ENCODE measurements around the gene TBCCD1.
"Not testable (repeated sequence)": the region's sequence is repeated elsewhere in the genome, so short reads cannot be mapped to it uniquely, and the experiment has no call there.

TBCCD1 gene

DNA sequence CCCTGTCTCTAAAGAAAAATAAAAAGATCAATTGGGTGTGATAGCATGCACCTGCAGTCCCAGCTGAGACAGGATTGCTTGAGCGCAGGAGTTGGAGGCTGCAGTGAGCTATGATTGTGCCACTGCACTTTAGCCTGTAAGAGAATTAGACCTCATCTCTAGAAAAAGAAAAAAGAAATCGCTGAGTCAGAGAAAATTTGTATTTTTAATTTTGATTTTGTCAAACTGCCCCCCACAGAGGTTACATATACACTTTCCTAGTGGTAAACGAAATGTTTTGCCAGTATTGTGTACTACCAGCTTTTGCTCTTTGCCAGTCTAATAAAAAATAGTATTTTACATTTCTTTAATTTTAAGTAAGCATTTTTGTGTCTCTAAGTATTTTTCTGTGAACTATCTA is 17.6 kb downstream of the TBCCD1 start:
- FAIRE-seq = no peak

DNA sequence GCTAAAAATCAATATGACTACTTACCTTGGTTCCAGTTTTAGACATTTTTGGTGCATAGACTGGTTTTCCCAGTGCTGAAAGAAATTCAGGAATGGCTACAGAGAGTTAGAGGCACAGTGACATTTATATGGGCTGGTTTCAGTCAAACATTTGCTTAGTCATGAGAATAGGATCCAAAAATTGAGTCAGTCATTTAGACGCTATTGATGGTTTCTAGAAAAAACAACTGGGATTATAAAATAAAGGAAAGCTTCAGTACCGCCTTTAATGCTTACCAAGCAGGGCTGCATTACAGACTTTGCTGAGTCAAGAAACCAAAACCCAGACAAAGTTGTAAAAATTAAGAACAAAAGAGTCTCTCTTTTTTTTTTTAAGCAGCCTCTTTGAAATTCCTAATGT is 22.9 kb downstream of the TBCCD1 start, which contains the start of gene CRYGS:
Gene CRYGS (minus strand): TSS at position 100 of the 400 bp plus-strand sequence. CDS start 54 bp downstream, at position 46.
- FAIRE-seq = no peak

DNA sequence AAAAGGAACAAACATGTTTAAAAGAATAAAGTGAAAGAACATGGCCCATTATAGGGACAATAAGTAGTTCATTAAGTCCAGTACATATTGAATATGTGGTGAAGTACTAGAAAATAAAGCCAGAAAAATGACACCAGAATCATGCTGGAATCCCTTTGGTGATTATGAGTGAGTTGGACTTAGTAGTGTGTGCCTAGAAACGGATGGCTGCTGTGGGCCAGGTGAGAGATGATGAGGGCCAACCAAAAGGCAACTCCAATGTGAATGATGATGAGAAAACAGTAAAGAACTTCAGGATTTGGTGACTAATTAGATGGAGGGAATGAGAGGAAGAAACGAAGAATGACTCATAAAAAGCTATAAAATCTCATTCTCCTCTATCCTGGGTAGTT is 26.3 kb downstream of the TBCCD1 start:
- no peak for FAIRE-seq

DNA sequence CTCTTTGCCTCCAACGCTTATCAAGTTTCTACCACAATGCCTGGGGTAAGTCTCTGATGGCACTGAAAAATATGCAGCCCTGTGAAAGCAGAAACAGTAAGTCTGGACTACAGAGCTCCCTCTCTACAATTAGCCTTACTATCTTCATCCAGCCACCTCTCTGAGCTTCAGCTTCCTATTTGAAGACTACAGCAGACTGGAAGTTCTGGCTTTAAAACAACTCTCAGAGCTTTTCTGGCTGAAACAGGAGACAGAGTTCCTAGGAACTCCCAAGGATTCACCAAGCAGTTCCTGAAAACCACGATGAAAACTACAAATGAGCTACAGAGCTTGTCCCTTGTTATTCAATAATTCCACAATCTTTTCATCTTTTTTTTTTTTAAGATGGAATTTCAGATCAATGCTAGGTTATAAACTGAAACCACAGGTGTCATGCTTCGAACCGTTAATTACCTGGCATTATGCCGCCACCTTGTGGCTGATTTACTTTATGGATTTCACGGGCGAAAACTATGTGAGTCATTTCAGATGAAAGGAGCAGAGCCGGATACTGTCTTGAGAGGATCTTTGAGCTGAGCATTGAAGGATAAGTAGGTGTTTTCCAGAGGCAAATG is 26.8 kb downstream of the TBCCD1 start:
- peak; percentile 97 for FAIRE-seq

DNA sequence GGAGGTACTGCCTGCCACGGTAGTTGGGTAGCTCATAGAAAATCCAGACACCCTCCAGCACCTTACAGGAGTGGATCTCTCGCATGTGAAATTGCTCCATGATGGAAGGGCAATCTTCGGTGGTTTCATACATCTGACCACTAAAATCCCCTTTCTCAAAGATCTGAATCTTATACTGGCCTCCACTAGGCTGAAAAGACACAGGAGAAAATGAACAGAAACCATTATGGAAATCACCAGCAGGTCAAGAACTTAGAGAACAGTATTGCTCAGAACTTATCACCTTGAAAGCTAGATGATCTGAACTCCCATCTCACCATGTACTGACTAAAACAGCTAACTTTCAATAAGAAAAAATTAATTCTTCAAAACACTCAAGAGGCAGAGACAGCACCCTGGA is 28.4 kb downstream of the TBCCD1 start:
- FAIRE-seq = no peak

DNA sequence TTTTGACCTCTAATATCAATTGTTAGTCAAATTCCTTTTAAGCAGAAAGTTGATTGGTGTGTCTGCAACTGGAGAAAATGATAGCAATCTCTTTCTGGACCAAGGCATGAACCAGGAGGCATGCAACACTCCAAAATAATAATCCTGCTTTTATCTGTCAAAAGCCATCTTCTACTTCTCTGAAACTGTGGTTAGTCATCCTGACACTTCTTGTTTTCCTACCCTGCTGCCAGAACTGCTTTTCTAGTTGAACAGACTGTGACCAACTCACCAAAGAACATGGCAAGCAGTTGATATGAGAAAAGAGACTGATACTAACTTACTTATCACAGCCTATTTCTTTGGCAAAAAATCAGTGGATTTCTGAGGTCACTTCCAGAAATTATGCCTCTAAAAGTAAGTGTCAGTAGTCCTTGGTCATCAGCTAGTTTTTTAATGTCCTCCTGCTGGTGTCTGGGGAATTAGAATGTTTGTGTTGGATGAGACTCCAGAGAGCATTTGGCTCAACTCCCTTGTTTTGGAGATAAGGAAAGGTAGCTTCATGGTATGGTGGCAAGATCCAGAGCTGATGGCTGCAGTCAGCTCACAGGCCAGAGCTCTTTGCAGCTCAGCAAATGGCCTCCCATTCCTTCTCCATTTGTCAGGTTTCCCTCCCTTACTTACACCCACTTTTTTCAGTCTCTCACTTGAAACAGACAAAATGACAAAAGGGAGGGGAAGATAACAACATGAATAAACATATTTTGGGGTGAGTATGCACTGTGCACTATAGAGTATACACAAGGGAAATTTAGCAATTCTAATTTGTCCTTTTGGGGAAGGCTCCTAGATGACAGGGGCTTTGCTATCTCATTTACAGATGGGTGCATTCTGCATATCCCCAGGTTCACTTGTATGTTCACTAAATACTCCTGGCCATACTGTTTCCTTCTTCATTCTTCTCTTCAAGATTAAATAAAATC is 30.0 kb downstream of the TBCCD1 start:
- FAIRE-seq = no peak

DNA sequence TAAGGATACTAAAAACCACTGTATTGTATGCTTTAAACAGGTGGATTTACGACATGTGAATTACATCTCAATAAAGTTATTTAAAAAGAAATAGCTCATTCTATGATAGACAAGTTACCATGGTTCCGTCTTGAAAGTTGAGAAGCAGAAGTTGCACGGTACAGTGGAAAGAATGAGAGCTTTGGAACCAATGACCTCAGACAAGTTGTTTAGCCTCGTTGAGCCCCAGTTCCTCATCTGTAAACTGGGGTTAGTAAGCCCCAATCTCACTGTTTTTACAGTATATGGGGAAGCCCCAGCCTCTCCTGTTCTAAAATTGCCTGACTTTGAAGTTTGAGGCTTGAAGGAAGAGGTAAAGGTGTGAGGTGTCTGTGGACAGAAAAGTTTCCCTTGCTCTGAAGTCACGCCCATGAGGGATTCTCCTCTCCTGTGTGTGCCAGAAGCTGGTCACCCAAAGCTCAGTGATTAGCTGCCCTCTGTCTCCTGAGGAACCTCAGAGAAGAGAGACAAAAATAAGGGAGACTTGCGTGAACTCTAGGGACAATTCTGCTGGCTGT is 32.9 kb downstream of the TBCCD1 start:
- FAIRE-seq = no peak

DNA sequence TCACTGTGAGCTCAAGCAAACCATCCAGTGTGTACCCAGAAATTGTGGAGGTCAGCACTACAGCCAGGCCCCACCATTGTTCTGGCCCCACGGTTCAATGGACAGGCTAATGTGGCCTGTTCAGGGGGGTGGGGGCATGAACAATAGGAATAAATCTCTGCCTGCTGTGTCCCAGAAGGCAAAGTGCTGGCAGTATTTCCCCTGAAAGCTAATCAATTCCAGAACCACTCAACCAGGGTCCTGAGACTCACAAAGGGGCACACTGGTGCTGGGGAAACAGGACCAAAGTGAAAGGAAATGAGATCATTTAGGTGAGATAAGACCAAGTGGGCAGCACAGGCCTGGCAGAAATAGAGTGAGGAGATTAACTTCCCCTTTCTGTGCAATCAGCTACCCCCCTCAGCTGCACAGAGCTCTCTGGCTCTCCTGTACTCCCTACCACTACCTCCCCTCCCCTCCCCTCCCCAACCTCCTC is 34.5 kb downstream of the TBCCD1 start:
- FAIRE-seq = no peak

DNA sequence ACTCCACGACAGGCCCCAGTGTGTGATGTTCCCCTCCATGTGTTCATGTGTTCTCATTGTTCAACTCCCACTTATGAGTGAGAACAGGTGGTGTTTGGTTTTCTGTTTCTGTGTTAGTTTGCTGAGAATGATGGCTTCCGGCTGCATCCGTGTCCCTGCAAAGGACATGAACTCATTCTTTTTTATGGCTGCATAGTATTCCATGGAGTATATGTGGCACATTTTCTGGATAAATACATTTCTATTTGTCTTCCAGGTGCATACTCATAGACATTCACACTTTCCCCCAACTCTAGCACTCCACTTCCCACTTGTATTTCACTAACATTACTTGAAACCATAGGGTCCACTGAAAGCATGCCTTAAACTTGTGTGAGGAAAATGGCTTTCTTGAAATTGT is 35.4 kb downstream of the TBCCD1 start:
- not testable (repeated sequence) for FAIRE-seq

DNA sequence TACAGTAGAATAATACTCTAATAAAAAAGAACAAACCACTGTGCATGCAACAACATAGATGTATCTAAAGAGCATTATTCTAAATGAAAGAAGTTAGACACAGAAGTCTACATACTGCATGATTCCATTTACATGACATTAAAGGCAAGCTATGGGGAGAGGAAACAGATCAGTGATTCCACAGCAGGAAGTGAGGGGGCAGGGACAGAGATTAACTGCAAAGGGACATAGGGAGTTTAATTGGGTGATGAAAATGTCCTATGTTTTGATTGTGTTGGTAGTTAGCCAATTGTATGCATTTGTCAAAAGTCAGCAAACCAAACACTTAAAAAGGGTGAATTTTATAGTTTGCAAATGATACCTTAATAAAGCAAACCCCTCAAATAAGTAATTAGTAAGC is 36.7 kb downstream of the TBCCD1 start:
- FAIRE-seq = no peak

DNA sequence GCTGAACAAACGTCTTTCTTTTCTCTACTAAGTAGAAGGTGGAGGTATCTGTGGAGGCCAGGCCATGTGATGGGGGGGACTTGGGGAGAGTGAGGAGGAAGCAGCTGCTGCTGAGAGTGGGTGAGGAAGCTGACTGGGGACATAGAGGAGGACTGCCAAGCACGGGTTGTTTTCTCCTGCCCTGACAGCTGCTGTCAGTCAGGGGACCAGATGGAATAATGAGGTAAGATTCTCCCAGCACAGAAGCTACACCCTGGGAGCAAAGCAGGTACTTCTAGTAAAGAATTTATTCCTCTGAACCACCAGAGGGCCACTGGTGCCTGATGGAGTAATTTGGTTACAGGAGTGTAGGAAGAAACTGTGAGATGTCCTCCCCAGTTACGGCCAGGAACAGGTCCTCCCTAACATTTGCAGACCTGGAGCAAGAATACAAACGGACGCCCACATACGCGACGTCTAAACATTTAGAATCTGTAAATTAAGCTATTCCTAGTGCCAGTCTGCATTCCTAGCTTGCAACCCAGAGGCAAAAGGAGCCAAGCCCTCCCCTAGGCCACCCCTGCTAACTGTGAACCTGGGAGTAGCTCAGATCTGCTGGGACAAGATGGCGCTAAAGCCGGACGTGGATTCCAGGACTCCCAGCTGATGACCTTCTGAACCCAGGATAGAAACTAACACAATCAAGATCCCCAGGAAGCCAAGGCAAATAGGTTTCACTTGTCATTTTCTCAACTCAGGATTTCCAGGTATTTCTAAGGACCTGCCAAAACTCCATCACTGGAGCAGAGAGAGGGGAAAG is 37.7 kb downstream of the TBCCD1 start:
- no peak for FAIRE-seq

DNA sequence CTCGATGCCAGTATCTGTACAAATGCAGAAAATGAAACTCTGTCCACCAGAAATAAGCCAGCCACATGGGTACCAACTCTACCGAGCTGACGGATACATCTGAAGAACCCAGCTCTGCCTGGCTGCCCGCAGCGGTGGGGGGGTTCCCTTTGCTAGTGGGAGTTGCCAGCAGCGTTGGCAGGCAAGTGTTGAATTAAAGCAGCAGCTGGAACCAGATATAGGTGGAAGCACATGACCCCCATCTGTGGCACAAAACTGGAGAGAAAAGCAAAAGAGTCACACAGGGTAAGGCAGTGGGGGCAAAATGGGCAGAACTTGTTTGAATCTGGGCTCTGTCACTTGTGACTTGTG is 40.9 kb downstream of the TBCCD1 start:
- FAIRE-seq = no peak

DNA sequence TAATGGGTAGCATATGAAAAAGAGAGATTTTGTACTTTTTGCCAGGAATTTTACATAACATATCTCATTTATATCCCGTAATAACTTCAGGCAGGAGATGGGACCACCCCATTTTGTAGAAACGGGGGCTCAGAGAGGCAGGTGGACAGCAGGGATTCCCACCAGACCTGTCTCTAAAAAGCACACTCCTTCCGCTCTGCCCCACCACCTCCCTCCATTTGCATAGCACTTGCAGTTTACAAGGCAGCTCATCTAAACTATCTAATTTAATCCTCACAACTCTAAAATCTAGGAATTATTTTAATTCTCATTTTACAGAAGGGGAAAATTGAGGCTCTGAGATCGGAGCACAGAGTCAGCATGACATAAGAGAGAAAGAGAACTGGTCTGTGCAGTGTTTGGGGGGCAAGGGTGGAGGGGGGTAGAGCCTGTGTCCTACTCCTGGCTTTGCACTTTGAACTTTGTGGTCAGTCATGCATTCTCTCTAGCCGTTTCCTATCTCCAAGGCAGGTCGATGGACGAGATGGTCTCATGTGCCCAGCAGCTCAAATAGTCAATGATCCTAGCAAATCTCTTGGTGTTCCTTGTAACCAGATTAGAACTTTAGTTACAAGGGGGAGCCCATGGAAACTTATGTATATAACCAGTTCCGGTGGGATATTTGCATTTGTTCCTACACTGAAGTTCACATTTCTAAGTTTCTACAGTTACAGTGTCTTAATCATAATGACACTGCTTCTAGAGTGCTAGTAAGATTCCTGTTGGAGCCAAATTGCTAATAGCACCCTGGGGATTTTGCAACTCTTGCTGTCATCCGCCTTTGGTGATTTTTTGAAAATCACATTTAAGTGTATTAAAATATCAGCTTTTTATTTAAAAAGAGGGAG is 41.5 kb downstream of the TBCCD1 start:
- FAIRE-seq = no peak

DNA sequence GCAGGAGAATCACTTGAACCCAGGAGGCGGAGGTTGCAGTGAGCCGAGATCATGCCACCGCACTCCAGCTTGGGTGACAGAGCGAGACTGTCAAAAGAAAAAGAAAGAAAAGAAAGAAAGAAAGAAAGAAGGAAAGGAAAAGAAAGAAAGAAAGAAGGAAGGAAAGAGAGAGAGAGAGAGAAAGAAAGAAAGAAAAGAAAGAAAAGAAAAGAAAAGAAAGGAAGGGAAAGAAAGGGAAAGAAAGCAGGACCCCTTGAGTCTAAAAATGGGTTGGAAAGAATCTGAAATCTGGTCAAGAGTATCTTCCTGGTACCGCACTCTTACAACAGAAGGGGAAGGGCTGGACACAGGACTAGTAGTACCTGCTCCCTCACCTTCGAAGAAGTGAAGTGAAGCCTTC is 42.5 kb downstream of the TBCCD1 start:
- no peak for FAIRE-seq

DNA sequence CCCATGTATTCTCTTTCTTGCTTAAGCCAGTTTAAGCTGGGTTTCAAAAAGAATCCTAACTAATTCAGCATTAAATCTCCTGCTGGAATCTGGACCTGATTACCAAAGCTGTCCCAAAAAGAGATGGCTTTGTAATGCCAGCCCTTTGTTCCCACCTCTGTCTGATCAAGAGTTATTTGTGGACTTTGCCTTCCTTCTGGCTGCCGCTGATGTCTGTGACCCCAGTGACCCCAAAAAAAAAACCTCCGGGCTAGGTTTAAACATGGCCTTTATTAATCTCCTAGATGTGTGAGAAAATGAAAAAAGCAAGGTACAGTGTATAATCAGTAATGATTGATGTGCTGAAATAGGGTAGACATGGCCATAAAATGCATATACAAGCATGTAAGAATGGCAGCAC is 43.7 kb downstream of the TBCCD1 start:
- FAIRE-seq = no peak

DNA sequence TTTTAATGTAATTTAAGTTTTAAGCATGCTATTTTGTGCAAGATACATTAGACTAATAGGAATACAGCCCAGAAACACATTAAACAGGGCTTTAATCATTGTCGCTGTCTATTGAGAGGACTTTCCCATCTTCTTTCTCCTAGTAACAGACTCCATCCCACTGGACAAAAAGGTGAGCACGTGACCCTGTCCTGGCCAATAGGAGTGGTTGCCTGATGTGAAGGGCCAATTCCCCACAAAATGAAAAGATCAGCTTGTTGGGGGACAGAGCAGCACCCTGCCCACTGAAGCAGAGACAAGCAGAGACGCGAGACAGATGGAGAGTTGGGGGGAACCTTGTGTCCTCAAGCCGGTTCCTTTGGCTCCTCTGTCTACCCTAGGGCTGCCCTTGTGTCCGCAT is 44.1 kb downstream of the TBCCD1 start:
- FAIRE-seq = no peak

DNA sequence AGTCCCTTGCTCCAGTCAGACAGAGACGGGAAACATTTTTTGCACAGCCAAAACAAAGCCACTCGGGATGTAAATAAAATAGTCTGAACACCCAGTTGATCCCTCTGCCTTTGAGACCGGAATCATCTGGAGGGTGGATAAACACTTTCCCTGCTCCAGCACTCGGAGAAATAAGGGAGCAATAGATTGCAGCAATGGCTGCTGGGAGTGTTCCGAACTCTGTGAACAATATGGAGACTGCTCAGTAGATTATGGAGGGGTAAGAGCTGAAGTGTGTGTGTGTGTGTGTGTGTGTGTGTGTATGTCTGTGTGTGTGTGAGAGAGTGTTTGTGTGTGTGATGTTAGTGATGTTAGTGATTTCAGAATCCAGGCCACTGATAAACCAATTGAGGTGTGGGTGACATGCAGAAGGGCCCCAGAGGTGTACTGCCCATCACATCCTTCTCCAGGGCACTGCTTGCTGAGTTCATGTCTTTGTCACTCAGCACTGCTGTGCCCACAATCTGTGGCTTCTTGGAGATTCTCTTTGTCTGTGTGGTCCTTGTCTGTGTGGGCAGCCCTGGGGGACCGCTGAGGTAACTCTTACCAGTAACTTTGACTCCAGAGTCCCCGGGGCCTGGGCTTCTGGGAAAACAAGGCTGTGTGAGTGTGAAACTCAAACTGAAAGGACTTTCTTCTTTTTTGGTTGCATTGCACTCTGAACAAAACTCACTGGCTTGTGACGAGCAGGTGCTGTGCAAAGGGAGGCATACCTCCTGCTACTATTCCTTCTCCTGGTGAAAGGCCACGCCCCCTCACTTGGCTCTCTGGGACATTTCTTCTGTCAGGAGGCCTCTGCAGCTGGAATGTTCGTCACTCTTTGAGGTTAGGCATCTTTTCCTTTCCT is 45.9 kb downstream of the TBCCD1 start:
- no peak for FAIRE-seq

DNA sequence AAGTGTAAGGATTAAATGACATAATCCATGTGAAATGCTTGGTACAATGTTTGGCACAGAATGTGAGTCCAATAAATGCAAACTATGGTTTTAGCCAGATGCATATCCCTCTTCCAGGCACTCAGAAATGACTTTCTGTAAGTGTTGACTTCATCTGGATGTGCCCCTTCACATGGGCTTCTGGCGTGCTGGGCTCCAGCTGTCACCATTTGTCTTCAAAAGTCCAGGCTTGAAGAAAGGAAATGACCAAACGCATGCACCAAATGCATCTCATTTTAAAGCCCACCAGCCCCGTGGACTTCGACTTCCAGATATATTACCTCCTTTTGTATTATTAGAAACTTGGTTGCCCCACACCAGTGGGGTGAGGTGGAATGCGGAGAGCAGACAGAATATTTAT is 46.7 kb downstream of the TBCCD1 start:
- no peak for FAIRE-seq

DNA sequence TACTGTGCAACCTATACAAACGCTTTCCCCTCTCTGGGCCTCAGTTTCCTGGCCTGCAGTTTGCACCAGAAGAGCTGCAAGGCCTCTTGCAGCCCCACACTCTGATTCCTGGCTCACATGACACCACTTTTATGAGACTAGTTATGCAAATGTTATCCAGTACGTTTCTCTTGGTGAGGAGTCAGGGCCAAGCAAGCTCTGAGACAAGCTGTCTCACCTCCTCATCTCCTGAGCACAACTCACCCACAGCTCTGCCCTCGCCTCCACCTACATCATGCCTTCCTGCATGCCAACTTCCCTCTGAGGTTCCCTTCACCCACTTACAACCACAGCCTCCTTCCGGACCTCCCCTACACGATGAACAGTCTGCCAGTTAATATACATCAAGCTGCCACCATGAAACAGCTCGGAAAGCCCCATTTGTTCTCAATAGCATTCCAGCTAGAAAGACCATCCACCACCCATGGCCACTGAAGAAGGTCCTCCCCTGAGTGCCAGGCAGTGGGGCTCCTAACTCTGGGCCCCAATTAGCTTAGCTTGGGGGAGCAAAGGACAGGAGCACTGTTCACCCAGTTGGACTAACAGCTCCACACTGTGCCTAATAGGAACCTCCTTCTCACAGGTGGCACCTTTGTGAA is 48.0 kb downstream of the TBCCD1 start:
- no peak for FAIRE-seq

DNA sequence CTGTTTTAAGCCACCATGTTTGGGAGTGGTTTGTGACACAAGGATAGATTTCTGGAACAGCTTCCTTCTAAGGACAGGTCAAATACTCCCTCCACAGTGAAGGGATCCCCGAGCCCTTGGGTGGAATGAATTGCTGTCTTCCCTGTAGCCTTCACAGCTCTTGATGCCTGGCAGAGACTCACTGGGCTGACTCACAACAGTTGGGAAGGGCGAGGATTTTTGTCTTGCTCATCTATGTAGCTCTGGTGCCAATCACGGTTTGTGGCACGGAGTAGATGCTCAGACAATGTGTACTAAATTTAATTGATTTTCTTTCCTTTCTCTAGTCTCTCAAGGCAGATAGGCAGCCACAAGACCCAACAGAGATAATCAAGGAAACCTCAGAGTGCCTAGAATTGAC is 49.9 kb downstream of the TBCCD1 start:
- no peak for FAIRE-seq

DNA sequence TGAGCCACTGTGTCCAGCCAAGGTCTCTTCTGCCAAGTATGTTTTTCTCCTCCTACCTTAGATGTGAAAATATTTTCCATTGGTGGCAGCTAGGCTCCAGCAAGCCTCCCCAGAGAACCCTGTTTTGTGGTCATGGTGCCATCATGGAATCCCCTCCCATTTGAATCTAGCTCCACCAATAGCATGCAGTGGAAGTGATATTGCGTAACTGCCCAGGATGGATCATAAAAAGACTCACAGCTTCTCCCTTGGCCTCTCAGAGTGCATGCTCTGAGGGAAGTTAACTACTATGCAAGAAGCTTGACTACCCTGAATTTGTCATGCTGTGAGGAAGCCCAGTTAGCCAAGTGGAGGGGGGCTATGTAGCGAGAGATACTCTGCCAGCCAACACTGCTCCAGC is 50.5 kb downstream of the TBCCD1 start:
- FAIRE-seq = no peak

All from islet of Langerhans (tissue), 1 donor.